Skeletal muscle tissue (tissue), 4 donors: ENCODE measurements around the gene NLRX1. TPM values are rescaled to one million over a fixed set of nuclear protein-coding genes. Genes with fewer than 3 reads are reported as not detected.
"Not testable (repeated sequence)": the region's sequence is repeated elsewhere in the genome, so short reads cannot be mapped to it uniquely, and the experiment has no call there.

Source experiments
- H3K27ac ChIP-seq: one replicate; pipeline ENCODE4 v1.7.0; 2013; ENCODE audit warnings: mild to moderate bottlenecking, low read depth, low read length, inconsistent platforms
- H3K27me3 ChIP-seq, 3 donors: one replicate each; pipeline ENCODE4 v1.7.0; 2013; ENCODE audit warnings: low read length in 3 of 3; ENCODE audit not compliant: control insufficient read depth in 3 of 3, insufficient read depth in 3 of 3
- H3K36me3 ChIP-seq, 3 donors: one replicate each; pipeline ENCODE4 v1.7.0; 2013; ENCODE audit warnings: low read length in 3 of 3; ENCODE audit not compliant: control insufficient read depth in 3 of 3, insufficient read depth in 3 of 3
- H3K4me1 ChIP-seq, 3 donors: one replicate each; pipeline ENCODE4 v1.7.0; 2013; ENCODE audit warnings: low read length in 3 of 3, mild to moderate bottlenecking in 3 of 3; ENCODE audit not compliant: control insufficient read depth in 3 of 3, insufficient read depth in 3 of 3
- H3K4me3 ChIP-seq, 3 donors: one replicate each; pipeline ENCODE4 v1.7.0; 2013; ENCODE audit warnings: low read length in 3 of 3
- H3K9ac ChIP-seq, 3 donors: one replicate each; pipeline ENCODE4 v1.7.0; 2013; ENCODE audit warnings: low read length in 3 of 3, mild to moderate bottlenecking in 3 of 3, moderate library complexity in 2 of 3, low read depth in 1 of 3
- H3K9me3 ChIP-seq, 3 donors: one replicate each; pipeline ENCODE4 v1.7.0; 2013; ENCODE audit warnings: low read length in 3 of 3; ENCODE audit not compliant: control insufficient read depth in 3 of 3
- total RNA-seq: library from RNA; depleted of rRNA; stranded (reverse); fragments of >200 nt; gene quantifications from one replicate; pipeline ENCODE4 v1.2.3, GENCODE V29; 2014
- donor health status: Osteomylitis.

The NLRX1 gene
- total RNA-seq, 1 donor from 2014 or later, result 17.2 TPM

- not testable (repeated sequence) for H3K27me3 ChIP-seq, H3K9ac ChIP-seq, H3K27ac ChIP-seq, H3K4me1 ChIP-seq, H3K4me3 ChIP-seq, H3K36me3 ChIP-seq, H3K9me3 ChIP-seq
These were observed 29.2 kb upstream of the NLRX1 start for GRCh38 chr11:119139276-119139675.

- Histone ChIP-seq H3K36me3 (no peaks in the 10 kb centered on the region), H3K27ac (no peak overlapping the region), H3K9me3 (no peaks in the 10 kb centered on the region), H3K4me3 (no peak overlapping the region), H3K27me3 (peaks cover 8 to 19% (median 18%) of the 10 kb centered on the region in 3 donors), H3K9ac (no peak overlapping the region), H3K4me1 (peaks cover 8 to 19% (median 12%) of the 10 kb centered on the region in 3 donors)
These were observed 23.6 kb upstream of the NLRX1 start for GRCh38 chr11:119144825-119145486.

GRCh38 chr11:119145551-119145950 is 23.0 kb upstream of the NLRX1 start:
- Histone ChIP-seq H3K4me1 (peaks cover 8 to 20% (median 12%) of the 10 kb centered on the region in 3 donors), H3K4me3 (no peak overlapping the region), H3K27me3 (peaks cover 8 to 24% (median 23%) of the 10 kb centered on the region in 3 donors), H3K36me3 (no peaks in the 10 kb centered on the region), H3K9ac (no peak overlapping the region), H3K27ac (no peak overlapping the region), H3K9me3 (no peaks in the 10 kb centered on the region)

GRCh38 chr11:119147604-119148333 is 20.8 kb upstream of the NLRX1 start:
- peak overlapping the region in 2 of 3 donors; percentile 40 to 45 for H3K9ac ChIP-seq
- H3K4me1 ChIP-seq, result peaks cover 8 to 20% (median 12%) of the 10 kb centered on the region in 3 donors
- no peak overlapping the region for H3K27ac ChIP-seq
- no peaks in the 10 kb centered on the region for H3K36me3 ChIP-seq
- H3K4me3 ChIP-seq, result no peak overlapping the region
- H3K9me3 ChIP-seq, result no peaks in the 10 kb centered on the region
- peaks cover 8 to 28% (median 25%) of the 10 kb centered on the region in 3 donors for H3K27me3 ChIP-seq

GRCh38 chr11:119148720-119149017 is 19.9 kb upstream of the NLRX1 start:
- Histone ChIP-seq H3K4me3 (peak overlapping the region; percentile 67 to 70 (median 69)), H3K4me1 (peaks cover 8 to 20% (median 12%) of the 10 kb centered on the region in 3 donors), H3K36me3 (no peaks in the 10 kb centered on the region), H3K27me3 (peaks cover 10 to 25% (median 25%) of the 10 kb centered on the region in 3 donors), H3K27ac (no peak overlapping the region), H3K9me3 (no peaks in the 10 kb centered on the region), H3K9ac (peak overlapping the region; percentile 5 to 57 (median 45))

- H3K9ac ChIP-seq, result peak within 1 kb of the TSS; percentile 40 to 57 (median 45)
- peaks cover 10 to 25% (median 25%) of the 10 kb centered on the region in 3 donors for H3K27me3 ChIP-seq
- H3K27ac ChIP-seq, result no peak within 1 kb of the TSS
- peak within 1 kb of the TSS; percentile 67 to 70 (median 69) for H3K4me3 ChIP-seq
- H3K36me3 ChIP-seq, result no peaks in the 10 kb centered on the region
- peaks cover 8 to 20% (median 12%) of the 10 kb centered on the region in 3 donors for H3K4me1 ChIP-seq
- H3K9me3 ChIP-seq, result no peaks in the 10 kb centered on the region
These were observed 19.3 kb upstream of the NLRX1 start, which contains the start of gene ABCG4 for GRCh38 chr11:119149018-119149785. Gene ABCG4, plus strand, starts transcription at chr11:119149052. Its CDS starts 914 bp downstream, at chr11:119149966.

GRCh38 chr11:119149786-119150275 is 18.7 kb upstream of the NLRX1 start:
- H3K27me3 ChIP-seq, result peaks cover 10 to 29% (median 25%) of the 10 kb centered on the region in 3 donors
- no peaks in the 10 kb centered on the region for H3K36me3 ChIP-seq
- H3K4me3 ChIP-seq, result no peak overlapping the region
- no peak overlapping the region for H3K9ac ChIP-seq
- H3K27ac ChIP-seq, result no peak overlapping the region
- peaks cover 8 to 20% (median 12%) of the 10 kb centered on the region in 3 donors for H3K4me1 ChIP-seq
- no peaks in the 10 kb centered on the region for H3K9me3 ChIP-seq

- H3K4me3 ChIP-seq, result no peak overlapping the region
- H3K36me3 ChIP-seq, result no peaks in the 10 kb centered on the region
- H3K4me1 ChIP-seq, result peaks cover 8 to 20% (median 12%) of the 10 kb centered on the region in 3 donors
- H3K9ac ChIP-seq, result no peak overlapping the region
- H3K27me3 ChIP-seq, result peaks cover 10 to 32% (median 25%) of the 10 kb centered on the region in 3 donors
- no peak overlapping the region for H3K27ac ChIP-seq
- H3K9me3 ChIP-seq, result no peaks in the 10 kb centered on the region
These were observed 16.5 kb upstream of the NLRX1 start for GRCh38 chr11:119152043-119152442.

- Histone ChIP-seq H3K4me3 (no peak overlapping the region), H3K27ac (no peak overlapping the region), H3K9ac (no peak overlapping the region), H3K4me1 (peaks cover 8 to 20% (median 12%) of the 10 kb centered on the region in 3 donors), H3K36me3 (no peaks in the 10 kb centered on the region), H3K9me3 (no peaks in the 10 kb centered on the region), H3K27me3 (peaks cover 10 to 32% (median 25%) of the 10 kb centered on the region in 3 donors)
These were observed 15.9 kb upstream of the NLRX1 start for GRCh38 chr11:119152604-119153003.
